Activated T-cell treated with anti-CD3 and anti-CD28 coated beads, Interleukin-2, amount 50 U/mL, for 4 hours (primary cell): Measurements from ENCODE around the gene UCN. TPM values are rescaled to one million over a fixed set of nuclear protein-coding genes. Genes with fewer than 3 reads are reported as not detected.
"Not testable (repeated sequence)": the region's sequence is repeated elsewhere in the genome, so short reads cannot be mapped to it uniquely, and the experiment has no call there.

Source experiments
- ATAC-seq, 2 donors: fragments of 200-7000 bp; cut with Tn5 transposase; one replicate each; pipeline ENCODE4 v1.10.0; 2021
- DNase-seq: peaks from one replicate; pipeline ENCODE4 v3.0.0-alpha.2; 2020
- H3K27me3 Mint-ChIP-seq: one replicate; pipeline ENCODE4 v1.8.0; 2021; ENCODE audit warnings: low read depth, mixed read lengths
- H3K36me3 Mint-ChIP-seq: one replicate; pipeline ENCODE4 v1.8.0; 2022; ENCODE audit warnings: mixed read lengths; ENCODE audit not compliant: insufficient read depth
- H3K4me1 Mint-ChIP-seq: one replicate; pipeline ENCODE4 v1.8.0; 2021; ENCODE audit warnings: low read depth, mixed read lengths
- H3K4me3 Mint-ChIP-seq: one replicate; pipeline ENCODE4 v1.8.0; 2021; ENCODE audit warnings: mild to moderate bottlenecking, moderate library complexity, mixed read lengths
- H3K9me3 Mint-ChIP-seq: one replicate; pipeline ENCODE4 v1.8.0; 2021; ENCODE audit warnings: mixed read lengths
- total RNA-seq, 3 donors: library from RNA; stranded (reverse); gene quantifications; one replicate each; pipeline ENCODE4 v1.2.1, GENCODE V29; 2021

Gene UCN
- total RNA-seq, 3 donors from 2014 or later = 0.71 to 1.1 (median 0.78) TPM

DNA sequence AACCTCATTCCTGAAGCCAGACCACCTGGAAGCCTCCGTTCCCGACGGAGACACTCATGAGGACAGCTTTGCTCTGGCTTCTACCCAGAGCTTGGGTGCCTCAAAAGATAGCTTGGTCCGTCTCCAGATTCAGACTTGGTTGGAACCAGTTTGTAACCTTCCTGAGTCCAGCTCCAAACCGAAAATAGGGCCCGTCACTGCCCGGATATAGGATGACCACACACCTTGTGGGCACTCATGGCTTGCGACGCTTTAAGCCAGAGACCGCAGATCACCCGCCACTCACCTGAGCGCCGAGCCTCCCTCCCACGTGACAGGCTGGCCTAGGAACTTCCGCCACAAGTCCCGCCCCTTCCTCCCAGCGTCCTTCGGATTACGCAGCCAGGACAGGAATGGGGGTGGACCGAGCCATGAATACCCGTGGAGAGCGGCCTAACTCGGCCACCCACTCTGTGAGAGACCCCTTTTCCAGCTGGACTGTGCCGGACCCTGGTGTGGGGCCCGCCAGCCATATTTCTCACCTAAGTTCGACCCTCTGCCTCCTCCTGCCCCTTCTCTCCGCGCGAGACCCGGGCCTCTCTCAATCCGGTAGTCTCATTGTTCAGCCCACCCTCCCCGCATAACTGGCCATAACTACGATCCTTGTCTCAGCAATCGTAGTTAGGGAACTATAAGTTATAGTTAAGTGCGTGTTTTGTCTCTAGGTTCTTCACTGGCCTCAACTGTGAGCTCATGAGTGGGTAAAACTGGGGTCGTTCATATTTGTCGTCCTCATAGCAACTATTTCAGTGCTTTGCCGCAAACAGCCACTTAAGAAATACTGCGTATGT is 14.7 kb upstream of the UCN start, which contains the start of gene MPV17:
Gene MPV17, minus strand, starts transcription at position 332 of the 830 bp plus-strand sequence. CDS start 580 bp downstream, outside the sequence.
- no peaks in the 10 kb centered on the region for H3K9me3 Mint-ChIP-seq
- H3K4me1 Mint-ChIP-seq = peaks cover 20% of the 10 kb centered on the region
- ATAC-seq (peak; percentile 99), DNase-seq (peak; percentile 80)
- H3K4me3 Mint-ChIP-seq = peak within 1 kb of the TSS; percentile 99
- no peaks in the 10 kb centered on the region for H3K27me3 Mint-ChIP-seq
- H3K36me3 Mint-ChIP-seq = peaks cover 15% of the 10 kb centered on the region

GRCh38 chr2:27322301-27322765 is 14.1 kb upstream of the UCN start:
- Mint-ChIP-seq H3K27me3 (no peaks in the 10 kb centered on the region), H3K4me1 (peaks cover 20% of the 10 kb centered on the region), H3K4me3 (peak overlapping the region; percentile 99), H3K36me3 (peaks cover 17% of the 10 kb centered on the region), H3K9me3 (no peaks in the 10 kb centered on the region)
- DNase-seq (no peak), ATAC-seq (peak; percentile 12 to 14)

DNA sequence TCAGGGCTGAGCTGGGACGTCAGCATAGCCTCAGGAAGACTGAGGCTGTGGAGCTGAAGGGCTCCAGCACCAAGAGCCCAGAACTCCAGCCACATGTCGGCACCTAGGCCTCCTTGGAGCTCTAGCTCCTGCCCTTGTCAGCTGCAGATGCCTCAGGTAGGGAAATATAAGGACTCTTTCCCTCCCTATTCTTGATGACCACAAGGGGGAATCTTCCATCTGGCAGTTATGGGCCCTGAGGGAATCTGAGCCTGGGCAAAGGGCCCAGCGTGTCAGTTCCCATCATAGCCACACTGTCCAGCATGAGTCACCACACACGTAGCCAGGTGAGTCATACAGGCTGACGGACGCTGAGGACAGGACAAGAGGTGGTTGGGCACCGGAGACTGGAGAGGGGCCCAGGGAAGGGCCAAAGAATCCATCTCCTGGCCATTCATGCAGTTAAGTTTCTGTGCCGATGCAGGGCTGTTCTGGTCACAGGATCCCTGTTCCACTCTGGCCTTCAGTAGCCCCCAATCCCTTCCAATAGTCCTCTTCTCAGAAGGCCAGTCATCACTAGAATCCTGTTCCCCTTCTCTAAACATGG is 12.8 kb upstream of the UCN start:
- Mint-ChIP-seq H3K4me1 (peaks cover 20% of the 10 kb centered on the region), H3K27me3 (no peaks in the 10 kb centered on the region), H3K4me3 (peak overlapping the region; percentile 99), H3K36me3 (peaks cover 10% of the 10 kb centered on the region), H3K9me3 (no peaks in the 10 kb centered on the region)
- DNase-seq (no peak), ATAC-seq (no peak)

- H3K9me3 Mint-ChIP-seq, ATAC-seq, DNase-seq, H3K27me3 Mint-ChIP-seq, H3K36me3 Mint-ChIP-seq, H3K4me3 Mint-ChIP-seq: not testable (repeated sequence)
- peaks cover 20% of the 10 kb centered on the region for H3K4me1 Mint-ChIP-seq
These were observed 11.6 kb upstream of the UCN start for GRCh38 chr2:27319839-27320238.

GRCh38 chr2:27316655-27317412 is 8.6 kb upstream of the UCN start:
- Mint-ChIP-seq H3K4me1 (peaks cover 5% of the 10 kb centered on the region), H3K4me3 (no peak overlapping the region), H3K9me3 (no peaks in the 10 kb centered on the region), H3K36me3 (peaks cover 8% of the 10 kb centered on the region), H3K27me3 (no peaks in the 10 kb centered on the region)
- DNase-seq = no peak
- ATAC-seq = no peak

- Mint-ChIP-seq H3K9me3 (no peaks in the 10 kb centered on the region), H3K4me1 (no peaks in the 10 kb centered on the region), H3K36me3 (peaks cover 12% of the 10 kb centered on the region), H3K27me3 (no peaks in the 10 kb centered on the region), H3K4me3 (no peak overlapping the region)
- DNase-seq (no peak), ATAC-seq (no peak)
These were observed 6.9 kb upstream of the UCN start for GRCh38 chr2:27315122-27315521.

GRCh38 chr2:27314709-27315108 is 6.5 kb upstream of the UCN start:
- Mint-ChIP-seq H3K36me3 (peaks cover 14% of the 10 kb centered on the region), H3K27me3 (no peaks in the 10 kb centered on the region), H3K9me3 (no peaks in the 10 kb centered on the region), H3K4me1 (no peaks in the 10 kb centered on the region), H3K4me3 (no peak overlapping the region)
- ATAC-seq = no peak
- no peak for DNase-seq

- H3K36me3 Mint-ChIP-seq = peaks cover 19% of the 10 kb centered on the region
- no peaks in the 10 kb centered on the region for H3K4me1 Mint-ChIP-seq
- H3K9me3 Mint-ChIP-seq = no peaks in the 10 kb centered on the region
- H3K4me3 Mint-ChIP-seq = no peak overlapping the region
- no peaks in the 10 kb centered on the region for H3K27me3 Mint-ChIP-seq
- DNase-seq = no peak
- ATAC-seq = no peak
These were observed 5.8 kb upstream of the UCN start for GRCh38 chr2:27313882-27314645.

GRCh38 chr2:27312152-27312551 is 3.9 kb upstream of the UCN start:
- H3K9me3 Mint-ChIP-seq = no peaks in the 10 kb centered on the region
- peaks cover 6% of the 10 kb centered on the region for H3K27me3 Mint-ChIP-seq
- DNase-seq (no peak), ATAC-seq (no peak)
- H3K36me3 Mint-ChIP-seq = peaks cover 21% of the 10 kb centered on the region
- peaks cover 2% of the 10 kb centered on the region for H3K4me1 Mint-ChIP-seq
- H3K4me3 Mint-ChIP-seq = no peak overlapping the region

GRCh38 chr2:27309651-27310050 is 1.4 kb upstream of the UCN start:
- no peak for ATAC-seq
- H3K36me3 Mint-ChIP-seq = peaks cover 21% of the 10 kb centered on the region
- peaks cover 24% of the 10 kb centered on the region for H3K27me3 Mint-ChIP-seq
- H3K9me3 Mint-ChIP-seq = no peaks in the 10 kb centered on the region
- DNase-seq = no peak
- H3K4me1 Mint-ChIP-seq = peaks cover 8% of the 10 kb centered on the region
- H3K4me3 Mint-ChIP-seq = no peak overlapping the region

DNA sequence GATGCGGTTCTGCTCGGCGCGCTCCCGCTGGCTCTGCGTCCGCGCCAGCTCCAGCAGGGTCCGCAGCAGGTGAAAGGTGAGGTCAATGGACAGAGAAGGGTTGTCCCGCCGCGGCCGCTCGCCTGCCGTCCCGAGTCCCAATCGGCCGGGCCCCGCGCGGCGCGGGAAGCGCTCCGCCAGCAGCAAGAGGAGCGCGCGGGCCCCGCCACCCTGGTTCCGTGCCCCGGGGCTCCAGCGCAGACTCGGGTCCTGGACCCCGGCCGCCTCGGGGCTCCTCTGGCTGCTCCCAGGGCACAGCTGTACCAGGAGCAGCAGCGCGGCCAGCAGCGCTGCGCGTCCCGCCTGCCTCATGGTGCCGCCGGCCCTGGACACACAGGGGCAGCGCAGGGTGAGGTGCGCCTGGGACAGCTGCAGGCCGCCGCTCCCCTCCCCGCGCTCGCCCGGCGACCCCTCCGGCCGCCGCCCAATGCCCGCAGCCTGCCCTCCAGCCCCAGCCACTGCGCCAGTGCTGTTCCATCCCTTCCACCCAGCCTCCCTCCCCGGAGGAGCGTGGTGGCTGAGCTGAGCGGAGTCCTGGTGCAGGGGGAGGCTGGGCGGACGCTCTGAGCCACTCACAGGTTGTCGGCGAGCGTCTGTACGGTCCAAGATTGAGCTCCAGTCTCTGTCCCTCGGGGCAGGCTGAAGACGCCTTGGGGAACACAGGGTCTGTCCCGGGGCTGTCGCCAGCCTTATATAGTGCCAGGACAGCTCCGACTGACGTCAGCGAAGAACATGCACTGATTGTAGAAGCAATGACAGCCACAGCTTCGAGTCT is 493 bp downstream of the UCN start:
- peaks cover 27% of the 10 kb centered on the region for H3K27me3 Mint-ChIP-seq
- peaks cover 12% of the 10 kb centered on the region for H3K4me1 Mint-ChIP-seq
- H3K36me3 Mint-ChIP-seq = peaks cover 21% of the 10 kb centered on the region
- peak overlapping the region; percentile 61 for H3K4me3 Mint-ChIP-seq
- no peak for ATAC-seq
- DNase-seq = no peak
- no peaks in the 10 kb centered on the region for H3K9me3 Mint-ChIP-seq

- Mint-ChIP-seq H3K9me3 (no peaks in the 10 kb centered on the region), H3K4me1 (peaks cover 13% of the 10 kb centered on the region), H3K36me3 (peaks cover 21% of the 10 kb centered on the region), H3K27me3 (peaks cover 27% of the 10 kb centered on the region), H3K4me3 (peak overlapping the region; percentile 61)
- DNase-seq = no peak
- no peak for ATAC-seq
These were observed 1.0 kb downstream of the UCN start for GRCh38 chr2:27307287-27307544.

DNA sequence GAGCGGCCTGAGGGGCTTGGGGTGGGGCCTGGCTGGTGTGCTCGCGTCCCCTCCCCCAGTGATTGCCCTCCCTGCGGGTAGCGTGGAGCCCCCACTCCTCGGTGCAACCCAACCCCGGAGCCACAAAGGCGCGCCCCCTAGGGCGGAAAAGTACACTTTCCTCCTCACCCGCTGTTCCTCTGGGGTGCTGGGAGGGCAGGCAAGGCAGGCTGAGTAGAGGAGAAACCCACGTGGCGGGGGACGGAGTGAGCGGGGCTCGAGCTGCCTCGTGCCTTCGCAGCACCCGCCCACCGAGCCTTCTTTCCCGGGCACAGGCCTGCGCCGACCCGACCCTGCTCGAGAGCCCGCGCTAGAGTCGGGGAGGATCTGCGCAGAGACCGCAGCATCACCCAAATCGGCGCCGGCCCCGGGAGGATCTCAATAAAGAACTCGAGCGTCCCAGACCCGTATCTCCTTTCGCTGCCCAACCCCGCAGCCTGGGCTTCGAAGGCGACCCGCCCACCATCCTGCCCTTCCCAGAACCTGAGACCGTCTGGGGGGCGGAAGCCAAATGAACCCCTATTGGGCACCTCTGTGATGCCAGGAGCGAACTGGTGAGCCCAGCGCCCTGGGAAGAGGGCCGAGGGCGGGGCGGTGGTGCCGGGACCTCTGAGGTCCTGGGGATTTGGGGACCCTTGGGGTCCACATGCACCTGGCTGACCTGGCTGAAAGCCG is 1.5 kb downstream of the UCN start:
- H3K36me3 Mint-ChIP-seq = peaks cover 18% of the 10 kb centered on the region
- DNase-seq (no peak), ATAC-seq (peak; percentile 68 to 72)
- peak overlapping the region; percentile 61 for H3K4me3 Mint-ChIP-seq
- H3K4me1 Mint-ChIP-seq = peaks cover 13% of the 10 kb centered on the region
- H3K9me3 Mint-ChIP-seq = no peaks in the 10 kb centered on the region
- peaks cover 27% of the 10 kb centered on the region for H3K27me3 Mint-ChIP-seq
